ENCODE measurements around the gene PHKA2. TPM values are rescaled to one million over a fixed set of nuclear protein-coding genes. Genes with fewer than 3 reads are reported as not detected.

PHKA2 gene
- polyA plus RNA-seq, 1 experiment = 12.3 TPM

GRCh38 chrX:18884916-18885315 is 99.0 kb downstream of the PHKA2 start:
- POLR2A ChIA-PET = no interaction called here
- DNase-seq (ENCODE audit: low read depth, low spot score) = no peak

GRCh38 chrX:18883961-18884765 is 99.8 kb downstream of the PHKA2 start:
- no peak overlapping the region for H3K27ac ChIP-seq (ENCODE audit: low read depth, low read length)
- DNase-seq (ENCODE audit: low read depth, low spot score) = no peak
- H3K9me3 ChIP-seq (ENCODE audit: control insufficient read depth, insufficient read depth, low read length) = no peaks in the 10 kb centered on the region
- TF ChIP-seq CTCF (IDR thresholded peaks at IDR 0.05; ENCODE audit: low read depth, low read length) = no peak
- CTCF ChIA-PET = interaction anchor here (1.3 kb wide), 1 partner anchor 48 kb away, joined by 3 read pairs; no protein-coding TSS in a partner anchor
- H3K27me3 ChIP-seq (ENCODE audit: control insufficient read depth, insufficient read depth, low read length) = no peaks in the 10 kb centered on the region
- POLR2A ChIA-PET = no interaction called here
- no peak overlapping the region for H3K4me3 ChIP-seq (ENCODE audit: low read depth, low read length)

More at GRCh38 chrX:18884916-18885315, 99.0 kb downstream of the PHKA2 start:
- H3K4me3 ChIP-seq (ENCODE audit: low read depth, low read length) = no peak overlapping the region
- CTCF ChIA-PET = interaction anchor here (1.3 kb wide), 1 partner anchor 47 kb away, joined by 3 read pairs; no protein-coding TSS in a partner anchor
- H3K27me3 ChIP-seq (ENCODE audit: control insufficient read depth, insufficient read depth, low read length) = no peaks in the 10 kb centered on the region
- H3K9me3 ChIP-seq (ENCODE audit: control insufficient read depth, insufficient read depth, low read length) = no peaks in the 10 kb centered on the region
- TF ChIP-seq CTCF (IDR thresholded peaks at IDR 0.05; ENCODE audit: low read depth, low read length) = no peak
- no peak overlapping the region for H3K27ac ChIP-seq (ENCODE audit: low read depth, low read length)

GRCh38 chrX:18883234-18883960 is 100.5 kb downstream of the PHKA2 start:
- DNase-seq (ENCODE audit: low read depth, low spot score) = no peak
- Histone ChIP-seq H3K9me3 (ENCODE audit: control insufficient read depth, insufficient read depth, low read length) (no peaks in the 10 kb centered on the region), H3K27me3 (ENCODE audit: control insufficient read depth, insufficient read depth, low read length) (peaks cover 4% of the 10 kb centered on the region), H3K4me3 (ENCODE audit: low read depth, low read length) (no peak overlapping the region), H3K27ac (ENCODE audit: low read depth, low read length) (no peak overlapping the region)
- ChIA-PET POLR2A (no interaction called here), CTCF (no interaction called here)
- TF ChIP-seq CTCF (IDR thresholded peaks at IDR 0.05; ENCODE audit: low read depth, low read length) = no peak

GRCh38 chrX:18879144-18879543 is 104.8 kb downstream of the PHKA2 start:
- Histone ChIP-seq H3K9me3 (ENCODE audit: control insufficient read depth, insufficient read depth, low read length) (no peaks in the 10 kb centered on the region), H3K27ac (ENCODE audit: low read depth, low read length) (no peak overlapping the region), H3K27me3 (ENCODE audit: control insufficient read depth, insufficient read depth, low read length) (peaks cover 4% of the 10 kb centered on the region), H3K4me3 (ENCODE audit: low read depth, low read length) (no peak overlapping the region)
- ChIA-PET CTCF (no interaction called here), POLR2A (no interaction called here)
- no peak for DNase-seq (ENCODE audit: low read depth, low spot score)
- no peak for TF ChIP-seq CTCF (IDR thresholded peaks at IDR 0.05; ENCODE audit: low read depth, low read length)

GRCh38 chrX:18877469-18877868 is 106.4 kb downstream of the PHKA2 start:
- no peak for DNase-seq (ENCODE audit: low read depth, low spot score)
- ChIA-PET CTCF (no interaction called here), POLR2A (no interaction called here)
- TF ChIP-seq CTCF (IDR thresholded peaks at IDR 0.05; ENCODE audit: low read depth, low read length) = no peak
- Histone ChIP-seq H3K27me3 (ENCODE audit: control insufficient read depth, insufficient read depth, low read length) (peaks cover 4% of the 10 kb centered on the region), H3K4me3 (ENCODE audit: low read depth, low read length) (no peak overlapping the region), H3K9me3 (ENCODE audit: control insufficient read depth, insufficient read depth, low read length) (no peaks in the 10 kb centered on the region), H3K27ac (ENCODE audit: low read depth, low read length) (no peak overlapping the region)
